IMR-90 (cell line): ENCODE data around the gene SORL1. TPM values are rescaled to one million over a fixed set of nuclear protein-coding genes. Genes with fewer than 3 reads are reported as not detected.

Experiments used
- ATAC-seq: fragments of 200-7000 bp; cut with Tn5 transposase; 2 replicates; pipeline ENCODE4 v1.9.1; 2020; ENCODE audit warnings: low read depth, mild to moderate bottlenecking, moderate library complexity
- BruUV-seq: library from RNA; stranded (reverse); fragments of 400-500 nt; replicated peaks from 2 replicates; lab custom pipeline; 2021; lab: Mats Ljungman, UMichigan
- CTCF ChIA-PET: fragments of 300-600 bp; formaldehyde crosslinking; extraction: SDS; loops from one replicate; lab custom pipeline; 2021; ENCODE audit warnings: antibody characterized with exemption; lab: Yijun Ruan, JAX
- POLR2A ChIA-PET: fragments of 300-600 bp; sonication (Branson Sonifier 250); formaldehyde crosslinking; loops from one replicate; lab custom pipeline; 2022; ENCODE audit warnings: antibody characterized with exemption; ENCODE audit not compliant: unreplicated experiment; lab: Charles Lee
- DNase-seq: peaks from one replicate; pipeline ENCODE4 v3.0.0; 2013
- H2AFZ ChIP-seq: replicated peaks from 2 replicates; pipeline ENCODE3; 2013; ENCODE audit warnings: low read length, mild to moderate bottlenecking; ENCODE audit not compliant: poor library complexity
- H2AK5ac ChIP-seq: 2 replicates; pipeline ENCODE4 v1.6.1; 2013; ENCODE audit warnings: low read depth, low read length, inconsistent platforms
- H2AK9ac ChIP-seq: replicated peaks from 2 replicates; pipeline ENCODE3; 2013; ENCODE audit warnings: mild to moderate bottlenecking, low read depth, low read length, moderate library complexity; ENCODE audit not compliant: poor library complexity
- H2BK120ac ChIP-seq: 2 replicates; pipeline ENCODE4 v1.6.1; 2013; ENCODE audit warnings: low read depth, low read length, inconsistent platforms
- H2BK15ac ChIP-seq: 3 replicates; pipeline ENCODE4 v1.6.1; 2013; ENCODE audit warnings: low read depth, low read length, inconsistent platforms
- H2BK20ac ChIP-seq: 2 replicates; pipeline ENCODE4 v1.6.1; 2013; ENCODE audit warnings: low read depth, mild to moderate bottlenecking, inconsistent platforms, low read length, moderate library complexity
- H2BK5ac ChIP-seq: 2 replicates; pipeline ENCODE4 v1.6.1; 2013; ENCODE audit warnings: mild to moderate bottlenecking, low read depth, low read length, inconsistent platforms; ENCODE audit not compliant: poor library complexity, severe bottlenecking
- H3K14ac ChIP-seq: replicated peaks from 2 replicates; pipeline ENCODE4 v1.6.1; 2013; ENCODE audit warnings: low read depth, low read length, inconsistent platforms
- H3K18ac ChIP-seq: 2 replicates; pipeline ENCODE4 v1.6.1; 2013; ENCODE audit warnings: low read depth, low read length, control low read depth
- H3K23ac ChIP-seq: 2 replicates; pipeline ENCODE4 v1.6.1; 2013; ENCODE audit warnings: low read depth, low read length, inconsistent platforms
- H3K27ac ChIP-seq: 2 replicates; pipeline ENCODE4 v1.5.1; 2013; ENCODE audit warnings: mild to moderate bottlenecking, control low read depth, low read length; ENCODE audit not compliant: insufficient read depth
- H3K27me3 ChIP-seq: 2 replicates; pipeline ENCODE4 v1.6.1; 2013; ENCODE audit warnings: low read length; ENCODE audit not compliant: control insufficient read depth, insufficient read depth
- H3K36me3 ChIP-seq: 2 replicates; pipeline ENCODE4 v1.6.1; 2013; ENCODE audit warnings: low read length, mixed read lengths; ENCODE audit not compliant: control insufficient read depth, insufficient read depth
- H3K4ac ChIP-seq: 2 replicates; pipeline ENCODE4 v1.6.1; 2013; ENCODE audit warnings: low read depth, low read length, inconsistent platforms
- H3K4me1 ChIP-seq: 2 replicates; pipeline ENCODE4 v1.6.1; 2013; ENCODE audit warnings: low read length, mixed read lengths; ENCODE audit not compliant: control insufficient read depth, insufficient read depth
- H3K4me2 ChIP-seq: 2 replicates; pipeline ENCODE4 v1.6.1; 2013; ENCODE audit warnings: low read depth, mild to moderate bottlenecking, control low read depth, low read length, moderate library complexity
- H3K4me3 ChIP-seq: 2 replicates; pipeline ENCODE4 v1.5.1; 2013; ENCODE audit warnings: low read depth, mild to moderate bottlenecking, control low read depth, low read length, moderate library complexity; ENCODE audit not compliant: insufficient read depth
- H3K56ac ChIP-seq: 2 replicates; pipeline ENCODE4 v1.6.1; 2013; ENCODE audit warnings: low read length, inconsistent platforms; ENCODE audit not compliant: insufficient read depth; ENCODE audit errors: extremely low read depth
- H3K79me1 ChIP-seq, 2 experiments: 2 replicates each; pipeline ENCODE4 v1.6.1; 2013; ENCODE audit warnings: low read length in 2 of 2, inconsistent platforms in 1 of 2, low read depth in 1 of 2
- H3K9ac ChIP-seq: 2 replicates; pipeline ENCODE4 v1.6.1; 2013; ENCODE audit warnings: low read depth, low read length, control low read depth
- H3K9me1 ChIP-seq: 2 replicates; pipeline ENCODE4 v1.6.1; 2013; ENCODE audit warnings: low read length, inconsistent platforms; ENCODE audit not compliant: insufficient read depth
- H3K9me3 ChIP-seq: 2 replicates; pipeline ENCODE4 v1.6.1; 2013; ENCODE audit warnings: low read length; ENCODE audit not compliant: control insufficient read depth, insufficient read depth
- H4K20me1 ChIP-seq: 2 replicates; pipeline ENCODE4 v1.6.1; 2013; ENCODE audit warnings: low read length, inconsistent platforms; ENCODE audit not compliant: insufficient read depth
- H4K5ac ChIP-seq: 2 replicates; pipeline ENCODE4 v1.6.1; 2013; ENCODE audit warnings: mild to moderate bottlenecking, low read depth, low read length, control low read depth
- H4K8ac ChIP-seq, 2 experiments: 2 replicates each; pipeline ENCODE4 v1.6.1; 2013; ENCODE audit warnings: low read depth in 2 of 2, low read length in 2 of 2, control low read depth in 1 of 2, inconsistent platforms in 1 of 2
- H4K91ac ChIP-seq: 2 replicates; pipeline ENCODE4 v1.6.1; 2013; ENCODE audit warnings: low read depth, low read length, inconsistent platforms; ENCODE audit not compliant: insufficient read depth
- BHLHE40 ChIP-seq: fragments of 150-350 bp; IDR thresholded peaks from 2 replicates; pipeline ENCODE4 v1.6.1; 2016; ENCODE audit warnings: mild to moderate bottlenecking, low read depth, low read length
- CHD1 ChIP-seq: IDR thresholded peaks from 2 replicates; pipeline ENCODE4 v1.6.1; 2012; ENCODE audit warnings: low read depth, low read length, improper control_type of control experiment
- FOS ChIP-seq: fragments of 150-350 bp; IDR thresholded peaks from 2 replicates; pipeline ENCODE4 v1.6.1; 2016; ENCODE audit warnings: low read depth, low read length
- MAFK ChIP-seq: IDR thresholded peaks from 2 replicates; pipeline ENCODE4 v1.6.1; 2012; ENCODE audit warnings: low read depth, low read length, improper control_type of control experiment
- NFE2L2 ChIP-seq: fragments of 150-350 bp; IDR thresholded peaks from 2 replicates; pipeline ENCODE4 v1.6.1; 2016; ENCODE audit warnings: low read depth, mild to moderate bottlenecking, low read length
- POLR2A ChIP-seq: IDR thresholded peaks from 2 replicates; pipeline ENCODE4 v1.6.1; 2012; ENCODE audit warnings: mild to moderate bottlenecking, low read depth, low read length
- WGBS, 2 experiments: methylation state at CpG; one replicate each; pipeline versions ENCODE4 v1.1.5 to v1.1.7; 2013; ENCODE audit warnings: missing lambda C conversion rate in 2 of 2; ENCODE audit not compliant: insufficient read length in 1 of 2; ENCODE audit errors: extremely low coverage in 2 of 2; 5-methylcytosine and 5-hydroxymethylcytosine counted together
- dilution Hi-C: fragments of 300-500 bp; cut with HindIII; formaldehyde crosslinking; loops from one replicate; pipeline ENCODE4 v1.14.3; 2018; ENCODE audit warnings: low sequenced_read_pairs; ENCODE audit not compliant: unreplicated experiment
- in situ Hi-C: fragments of 300-500 bp; cut with MboI; formaldehyde crosslinking; loops from 3 replicates; pipeline ENCODE4 v1.14.3; 2019; ENCODE audit warnings: low sequenced_read_pairs, inconsistent platforms, mixed read lengths
- intact Hi-C: fragments of 100-400 bp; cut with micrococcal nuclease; formaldehyde crosslinking; loops from 2 replicates; pipeline ENCODE4 v1.10.0; 2022
- polyA plus RNA-seq, 3 experiments: library from polyadenylated mRNA; depleted of rRNA; stranded (reverse); fragments of >200 nt; gene quantifications; 2 replicates each; pipeline ENCODE4 v1.2.3, GENCODE V29; 2012; ENCODE audit warnings: low replicate concordance in 1 of 3
- total RNA-seq: library from RNA; depleted of rRNA; stranded (reverse); fragments of >200 nt; gene quantifications from 2 replicates; pipeline ENCODE4 v1.2.3, GENCODE V29; 2012

SORL1 gene
- total and polyA plus RNA-seq, 2 of the 4 experiments (the other 2 are of a cell fraction): 1.0 to 2.0 TPM

GRCh38 chr11:121500275-121500674 is 48.2 kb downstream of the SORL1 start (continued):
- TF ChIP-seq FOS: no peak
- no peak for TF ChIP-seq POLR2A
- no peak for TF ChIP-seq MAFK

GRCh38 chr11:121500717-121501116 is 48.6 kb downstream of the SORL1 start:
- BruUV-seq: no TSS peak
- no peak overlapping the region for H2BK20ac ChIP-seq
- WGBS, 2 experiments: no CpG with 5 or more reads among the region's 1 CpG

More at GRCh38 chr11:121500717-121501116, 48.6 kb downstream of the SORL1 start:
- peaks cover 3% of the 10 kb centered on the region; the same call in 1 of the 2 replicates for H3K27me3 ChIP-seq
- H2BK120ac ChIP-seq: no peak overlapping the region
- no peak overlapping the region for H2AK9ac ChIP-seq
- H3K4me3 ChIP-seq: no peak overlapping the region
- no peak overlapping the region for H3K4me2 ChIP-seq
- no peak overlapping the region for H3K56ac ChIP-seq
- ChIA-PET POLR2A (no interaction called here), CTCF (no interaction called here)
- 0 out of 2 replicates have a peak, but pooled peaks cover 1% of the 10 kb centered on the region for H3K36me3 ChIP-seq
- H3K23ac ChIP-seq: no peak overlapping the region
- no peak overlapping the region for H3K14ac ChIP-seq
- no peak overlapping the region for H2AK5ac ChIP-seq
- no peak overlapping the region for H2BK5ac ChIP-seq
- H3K4ac ChIP-seq: no peak overlapping the region
- H3K9me1 ChIP-seq: no peaks in the 10 kb centered on the region
- H3K18ac ChIP-seq: no peak overlapping the region
- TF ChIP-seq BHLHE40 (no peak), NFE2L2 (no peak), CHD1 (no peak)
- no peak for DNase-seq
- peaks cover 4% of the 10 kb centered on the region; the same call in 1 of the 2 replicates for H3K4me1 ChIP-seq
- dilution Hi-C loops: no loop called here
- in situ Hi-C loops: no loop called here
- ATAC-seq: no peak
- H3K9ac ChIP-seq: no peak overlapping the region
- no peaks in the 10 kb centered on the region for H3K79me1 ChIP-seq
- no peak overlapping the region for H4K91ac ChIP-seq
- H4K5ac ChIP-seq: no peak overlapping the region
- H3K27ac ChIP-seq: no peak overlapping the region
- H2BK15ac ChIP-seq: no peak overlapping the region; the same call in 2 of the 3 replicates
- H4K20me1 ChIP-seq: no peaks in the 10 kb centered on the region
- H3K9me3 ChIP-seq: no peaks in the 10 kb centered on the region
- H4K8ac ChIP-seq: no peak overlapping the region
- no peak overlapping the region for H2AFZ ChIP-seq
- intact Hi-C loops: no loop called here
